HuH-7 (cell line): ENCODE results near the gene SLAMF8.

ENCODE experiments used
- DNase-seq: peaks from one replicate; pipeline ENCODE4 v3.0.0; 2011; ENCODE audit warnings: low spot score

SLAMF8 gene

GRCh38 chr1:159826441-159827101 is at the start of gene SLAMF8:
Gene SLAMF8, plus strand, starts transcription at chr1:159826873. Its CDS starts 26 bp downstream, at chr1:159826899.
- DNase-seq: no peak

- no peak for DNase-seq
These were observed 48.4 kb upstream of the SLAMF8 start for GRCh38 chr1:159778266-159778665.

DNA sequence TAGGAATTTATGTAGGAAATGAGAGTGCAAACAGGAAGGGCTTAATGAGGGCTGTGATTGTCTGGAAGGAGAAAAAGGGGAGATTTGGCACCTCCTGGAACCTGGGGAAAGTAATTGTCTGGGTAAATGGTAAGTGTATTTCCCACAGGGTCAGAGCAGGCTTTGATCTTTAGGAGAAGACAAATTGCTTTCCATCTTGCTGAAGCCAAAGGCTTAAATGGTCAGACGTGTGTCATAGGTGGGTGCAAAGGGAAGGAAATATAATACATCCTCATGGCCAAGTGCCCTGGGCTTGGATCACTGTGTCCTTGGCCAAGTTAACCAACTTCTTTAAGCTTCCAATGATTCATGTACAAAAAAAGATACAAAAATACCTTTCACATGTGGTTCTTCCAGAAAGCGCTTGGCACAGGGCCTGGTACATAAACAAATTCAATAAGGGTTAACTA is 47.2 kb upstream of the SLAMF8 start:
- DNase-seq: no peak

DNA sequence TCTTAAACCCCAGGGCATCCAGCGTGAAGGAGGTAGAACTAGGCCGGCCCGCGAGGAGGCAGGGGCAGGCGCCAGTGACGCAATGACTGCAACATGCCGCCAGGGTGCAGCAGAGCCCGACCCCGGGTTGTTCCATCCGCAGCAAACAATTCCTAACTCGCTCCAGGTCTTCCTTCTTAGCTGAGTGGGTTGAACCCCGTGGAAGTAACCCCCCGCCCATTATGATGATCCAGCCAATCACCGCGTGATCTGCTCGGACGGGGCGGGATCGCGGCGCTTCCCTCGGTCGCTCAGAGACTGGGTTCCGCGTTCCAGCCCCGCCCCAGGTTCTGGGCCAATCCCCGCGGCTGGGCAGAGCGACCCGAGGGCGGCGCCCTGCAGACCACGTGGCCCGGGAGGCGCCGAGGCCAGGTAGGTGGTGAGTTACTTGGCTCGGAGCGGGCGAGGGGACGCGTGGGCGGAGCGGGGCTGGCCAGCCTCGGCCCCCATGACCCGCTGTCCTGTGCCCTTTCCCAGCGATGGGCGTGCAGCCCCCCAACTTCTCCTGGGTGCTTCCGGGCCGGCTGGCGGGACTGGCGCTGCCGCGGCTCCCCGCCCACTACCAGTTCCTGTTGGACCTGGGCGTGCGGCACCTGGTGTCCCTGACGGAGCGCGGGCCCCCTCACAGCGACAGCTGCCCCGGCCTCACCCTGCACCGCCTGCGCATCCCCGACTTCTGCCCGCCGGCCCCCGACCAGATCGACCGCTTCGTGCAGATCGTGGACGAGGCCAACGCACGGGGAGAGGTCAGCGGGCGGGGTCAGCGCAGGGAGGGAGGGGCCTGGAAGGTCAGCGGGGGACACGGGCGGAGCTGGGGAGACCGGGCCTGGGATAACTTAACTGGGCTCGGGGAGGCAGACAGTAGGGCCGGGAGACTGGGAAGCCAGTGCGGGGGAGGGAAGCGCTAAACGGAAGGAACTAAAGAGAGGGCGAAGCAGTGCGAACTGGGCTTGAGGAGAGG is 45.8 kb upstream of the SLAMF8 start, which contains the start of gene DUSP23:
Gene DUSP23 (plus strand): TSS at position 380 of the 1,000 bp plus-strand sequence. CDS start 139 bp downstream, at position 519.
- DNase-seq: peak; percentile 80

GRCh38 chr1:159781992-159782391 is 44.7 kb upstream of the SLAMF8 start:
- no peak for DNase-seq

- DNase-seq: no peak
These were observed 42.9 kb upstream of the SLAMF8 start for GRCh38 chr1:159783724-159784123.

- DNase-seq: no peak
These were observed 40.2 kb upstream of the SLAMF8 start for GRCh38 chr1:159786465-159786864.

DNA sequence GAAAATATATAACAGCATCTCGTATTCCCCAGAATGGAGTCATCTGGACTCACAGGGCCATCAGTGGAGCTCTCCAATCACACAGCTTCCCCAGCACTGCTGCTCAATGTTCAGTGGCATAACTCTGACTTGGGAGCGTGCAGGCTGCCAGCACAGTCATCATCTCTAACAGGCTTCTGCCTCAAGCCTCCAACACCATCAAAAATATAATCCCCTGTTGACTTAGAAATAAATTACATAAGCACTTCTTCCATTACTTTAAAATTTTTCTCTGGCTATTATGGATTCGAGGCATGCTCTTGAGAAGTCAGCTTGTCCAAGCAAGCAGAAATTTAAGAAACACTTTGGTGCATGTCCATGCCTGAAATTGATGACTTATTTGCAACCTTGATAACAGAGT is 39.7 kb upstream of the SLAMF8 start:
- no peak for DNase-seq

- peak; percentile 39 for DNase-seq
These were observed 36.3 kb upstream of the SLAMF8 start for GRCh38 chr1:159790237-159790917.

DNA sequence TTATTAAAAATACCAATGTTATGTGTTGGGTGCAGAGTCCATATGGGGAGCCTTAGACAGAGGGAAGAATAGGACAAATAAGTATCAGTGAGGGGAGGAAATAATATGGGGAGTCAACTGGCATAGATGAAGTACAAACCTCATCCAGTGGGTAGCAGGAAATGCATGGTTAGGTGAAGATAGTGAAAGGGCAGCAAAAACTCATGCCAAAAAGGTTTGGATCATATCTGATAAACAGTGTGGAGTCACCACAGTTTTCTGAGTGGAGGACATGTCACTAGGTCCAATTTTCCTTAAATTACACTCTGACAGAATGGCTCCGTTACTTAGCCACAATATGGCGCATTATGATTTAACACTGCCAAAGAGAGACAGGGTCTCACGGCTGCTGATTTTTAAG is 35.6 kb upstream of the SLAMF8 start:
- DNase-seq: no peak

DNA sequence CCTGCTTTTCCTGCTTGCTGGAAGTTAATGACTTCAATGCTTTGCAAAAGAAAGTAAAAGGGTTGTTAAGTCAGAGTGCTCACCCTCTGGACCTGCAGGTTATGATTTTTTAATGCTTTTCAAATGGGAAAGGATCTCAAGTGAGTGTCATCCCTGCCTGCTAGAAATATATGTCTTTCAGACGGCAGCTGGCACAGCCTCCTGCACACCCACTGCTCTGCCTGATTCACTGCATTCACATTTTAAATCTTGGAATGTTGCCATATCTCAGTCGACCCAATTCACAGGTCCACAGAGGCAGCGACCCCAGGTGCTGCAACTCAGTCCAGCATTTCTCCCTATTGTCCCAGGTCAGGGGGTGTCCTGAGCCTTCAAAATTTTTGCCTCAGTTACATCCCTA is 35.2 kb upstream of the SLAMF8 start:
- no peak for DNase-seq

DNA sequence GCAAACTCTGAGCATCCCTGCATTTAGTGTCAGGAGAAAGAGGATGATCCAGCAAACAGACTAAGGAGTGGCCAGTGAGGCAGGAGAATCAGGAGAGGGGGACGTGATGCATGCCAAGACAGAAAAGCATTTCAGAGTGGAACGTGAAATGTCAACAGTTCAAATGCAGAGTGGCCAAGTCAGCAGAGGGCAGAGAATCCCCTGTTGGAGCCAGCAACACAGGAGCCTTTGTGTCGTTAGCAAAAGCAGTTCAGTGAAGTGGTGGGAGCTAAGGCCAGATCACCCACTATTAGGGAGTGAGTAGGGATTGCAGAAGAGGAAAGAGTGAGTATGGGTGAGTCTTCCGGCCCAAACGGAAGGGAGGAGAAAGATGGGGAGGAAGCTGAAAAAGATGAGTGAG is 31.1 kb upstream of the SLAMF8 start:
- no peak for DNase-seq

GRCh38 chr1:159798893-159799292 is 27.8 kb upstream of the SLAMF8 start:
- DNase-seq: peak; percentile 56

DNA sequence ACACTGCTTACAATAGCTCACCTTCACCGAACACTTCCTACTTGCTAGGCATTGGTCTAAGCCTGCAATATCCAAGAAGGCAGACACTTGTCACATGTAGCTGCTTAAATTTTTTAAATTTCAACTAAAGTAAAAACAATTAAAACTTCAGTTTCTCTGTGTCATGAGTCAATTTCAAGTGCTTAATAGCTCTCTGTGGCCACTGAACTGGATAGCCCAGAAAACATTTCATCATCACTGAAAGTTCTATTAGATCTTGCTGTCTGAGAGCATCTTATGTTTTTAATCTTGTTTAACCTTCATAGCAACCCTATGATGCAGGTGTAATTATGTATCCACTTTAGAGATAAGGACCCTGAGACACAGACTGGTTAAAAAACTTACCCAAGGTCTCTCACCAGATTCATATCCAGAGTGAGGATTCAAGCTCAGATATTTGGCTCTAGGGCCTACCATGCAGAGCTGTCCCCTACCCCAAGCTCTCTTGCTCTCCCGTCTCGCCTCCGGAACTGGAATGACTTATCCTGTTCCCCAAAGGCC is 27.2 kb upstream of the SLAMF8 start:
- DNase-seq: no peak

DNA sequence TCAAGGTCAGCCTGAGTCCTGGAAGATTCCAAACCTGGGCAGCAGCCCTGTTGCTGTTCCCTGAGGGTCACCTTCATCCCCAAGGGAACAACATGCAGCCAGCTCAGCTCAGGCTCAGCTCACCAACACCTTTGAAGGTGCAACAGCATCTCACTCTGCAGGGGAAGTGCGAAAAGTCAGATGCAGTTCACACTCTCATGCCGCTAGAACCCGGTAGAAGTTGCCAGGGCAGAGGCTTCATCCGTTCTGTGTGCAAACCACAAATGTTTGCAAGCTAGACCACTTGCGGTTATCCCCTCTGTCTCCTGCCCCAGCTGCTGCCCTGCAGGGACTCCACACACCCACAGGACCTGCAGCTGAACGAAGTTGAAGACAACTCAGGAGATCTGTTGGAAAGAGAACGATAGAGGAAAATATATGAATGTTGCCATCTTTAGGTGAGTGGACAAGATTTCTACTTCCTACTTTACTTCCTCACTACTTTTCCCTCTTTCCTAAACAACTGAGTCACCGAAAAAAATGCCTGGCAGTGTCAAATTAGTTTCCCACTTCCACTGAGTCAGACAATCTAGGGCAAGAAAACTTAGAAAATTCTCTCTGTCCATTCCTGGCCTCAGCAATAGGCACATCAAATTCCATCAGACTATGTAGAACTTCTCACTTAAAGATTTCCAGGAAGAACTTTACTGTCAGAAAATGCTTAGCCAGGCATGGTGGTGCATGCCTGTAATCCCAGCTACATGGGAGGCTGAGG is 26.3 kb upstream of the SLAMF8 start:
- DNase-seq: no peak

GRCh38 chr1:159802111-159802510 is 24.6 kb upstream of the SLAMF8 start, which contains the start of gene FCRL6:
Gene FCRL6, plus strand, starts transcription at chr1:159802360. Its CDS starts 65 bp downstream, at chr1:159802425.
- DNase-seq: no peak

- no peak for DNase-seq
These were observed 22.6 kb upstream of the SLAMF8 start for GRCh38 chr1:159803956-159804689.

DNA sequence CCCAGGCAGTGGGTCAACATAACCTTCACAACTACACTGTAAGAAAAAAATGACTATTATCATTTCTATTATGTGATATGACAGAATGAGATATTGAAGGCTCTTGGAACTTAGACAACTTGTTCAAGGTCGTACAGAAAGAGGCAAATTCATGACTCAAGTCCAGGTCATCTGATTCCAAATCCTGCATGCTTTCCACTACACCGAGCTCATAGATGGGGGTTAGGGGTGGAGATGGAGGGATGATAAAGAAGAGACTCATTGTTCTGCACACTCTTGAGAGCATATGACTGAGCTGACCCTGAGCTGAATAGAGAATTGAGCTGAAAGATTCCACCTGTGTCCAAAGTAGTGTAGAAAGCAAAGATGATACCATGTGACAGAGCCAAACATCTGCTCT is 21.7 kb upstream of the SLAMF8 start:
- no peak for DNase-seq

DNA sequence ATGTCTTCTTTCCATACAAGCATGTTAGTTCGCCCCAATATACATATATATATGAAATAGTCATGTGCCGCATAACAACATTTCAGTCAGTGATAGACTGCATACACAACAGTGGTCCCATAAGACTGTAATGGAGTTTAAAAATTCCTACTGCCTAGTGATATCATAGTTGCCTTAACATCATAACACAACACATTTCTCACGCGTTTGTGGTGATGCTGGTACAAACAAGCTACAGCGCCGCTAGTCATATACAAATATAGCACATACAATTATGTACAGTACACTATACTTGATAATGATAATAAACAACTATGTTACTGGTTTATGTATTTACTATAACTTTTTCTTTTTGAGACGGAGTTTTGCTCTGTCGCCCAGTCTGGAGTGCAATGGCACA is 10.7 kb upstream of the SLAMF8 start:
- no peak for DNase-seq

- DNase-seq: no peak
These were observed 9.2 kb upstream of the SLAMF8 start for GRCh38 chr1:159817276-159818041.
